ENCODE data around the gene SAMD1. TPM values are rescaled to one million over a fixed set of nuclear protein-coding genes. Genes with fewer than 3 reads are reported as not detected.

The SAMD1 gene
- total and polyA plus RNA-seq, 2 donors (not counting 1 experiment from before 2014, with no cell fraction given): 7.3 to 19.0 TPM

DNA sequence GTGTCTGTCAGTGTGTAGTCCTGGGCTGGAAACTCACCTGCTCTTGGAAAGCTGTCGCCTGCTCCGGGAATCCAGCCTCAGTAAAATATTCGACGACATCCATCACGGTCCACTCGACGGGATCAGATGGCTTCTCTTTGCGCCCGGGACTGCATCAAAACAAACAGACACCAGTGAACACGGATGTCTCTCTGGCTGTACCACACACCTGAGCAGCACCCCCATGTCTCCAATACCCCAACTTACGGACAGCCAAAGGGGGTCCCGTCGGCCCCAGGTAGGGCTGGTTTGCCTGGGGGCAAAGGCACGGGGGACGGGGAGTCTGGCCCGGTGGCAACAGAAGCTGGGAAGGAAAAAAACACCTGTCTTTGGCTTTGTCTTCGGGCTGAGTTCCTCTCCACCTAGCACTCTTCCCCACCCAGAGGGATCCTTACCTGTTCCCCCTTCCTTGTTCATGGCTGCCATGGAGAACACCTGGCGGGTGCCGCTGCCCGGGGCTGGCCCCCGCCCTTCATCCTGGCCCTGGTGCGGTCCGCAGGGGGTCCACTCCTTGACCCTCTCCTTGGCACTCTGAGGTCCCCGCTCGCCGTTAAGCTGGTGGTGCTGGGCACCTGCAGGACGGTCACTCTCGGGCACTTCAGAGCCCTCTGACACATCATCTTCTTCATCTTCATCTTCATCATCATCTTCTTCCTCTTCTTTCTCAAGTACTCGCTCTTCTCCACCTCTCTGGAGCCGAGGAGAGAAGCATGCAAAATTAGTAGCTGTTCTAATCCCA, 1.7 kb downstream of the SAMD1 start:
- H3K9ac ChIP-seq (ENCODE audit: insufficient read depth, low read length): peak overlapping the region; percentile 2
- H3K9me3 ChIP-seq (ENCODE audit: control insufficient read depth, insufficient read depth, low read depth, low read length): no peaks in the 10 kb centered on the region
- H4K20me1 ChIP-seq (ENCODE audit: control insufficient read depth, extremely low read depth, insufficient read depth, low read length): no peaks in the 10 kb centered on the region
- no peak overlapping the region for H3K27ac ChIP-seq (ENCODE audit: insufficient read depth, low read length)
- H3K4me1 ChIP-seq (ENCODE audit: control insufficient read depth, extremely low read depth, insufficient read depth, low read length): peaks cover 2% of the 10 kb centered on the region
- H2AFZ ChIP-seq (ENCODE audit: low read length): no peak overlapping the region
- no peaks in the 10 kb centered on the region for H3K79me2 ChIP-seq (ENCODE audit: control insufficient read depth, insufficient read depth, low read length)
- H3K36me3 ChIP-seq (ENCODE audit: control insufficient read depth, insufficient read depth, low read length): peaks cover 11% of the 10 kb centered on the region
- no peaks in the 10 kb centered on the region for H3K27me3 ChIP-seq (ENCODE audit: control insufficient read depth, insufficient read depth, low read length)
- peak overlapping the region; percentile 82 for H3K4me2 ChIP-seq (ENCODE audit: extremely low read depth, insufficient read depth, low read length)
- peak overlapping the region; percentile 35 to 61 (median 52) for H3K4me3 ChIP-seq (replicated peaks in 1 of 4; ENCODE audit: control extremely low read depth in 1 of 4, insufficient read depth in 1 of 4, low read depth in 3 of 4, low read length in 4 of 4)
- TF ChIP-seq EZH2 (IDR thresholded peaks at IDR 0.05; ENCODE audit: low read length, missing control alignments): no peak
- TF ChIP-seq, protein P1, sequence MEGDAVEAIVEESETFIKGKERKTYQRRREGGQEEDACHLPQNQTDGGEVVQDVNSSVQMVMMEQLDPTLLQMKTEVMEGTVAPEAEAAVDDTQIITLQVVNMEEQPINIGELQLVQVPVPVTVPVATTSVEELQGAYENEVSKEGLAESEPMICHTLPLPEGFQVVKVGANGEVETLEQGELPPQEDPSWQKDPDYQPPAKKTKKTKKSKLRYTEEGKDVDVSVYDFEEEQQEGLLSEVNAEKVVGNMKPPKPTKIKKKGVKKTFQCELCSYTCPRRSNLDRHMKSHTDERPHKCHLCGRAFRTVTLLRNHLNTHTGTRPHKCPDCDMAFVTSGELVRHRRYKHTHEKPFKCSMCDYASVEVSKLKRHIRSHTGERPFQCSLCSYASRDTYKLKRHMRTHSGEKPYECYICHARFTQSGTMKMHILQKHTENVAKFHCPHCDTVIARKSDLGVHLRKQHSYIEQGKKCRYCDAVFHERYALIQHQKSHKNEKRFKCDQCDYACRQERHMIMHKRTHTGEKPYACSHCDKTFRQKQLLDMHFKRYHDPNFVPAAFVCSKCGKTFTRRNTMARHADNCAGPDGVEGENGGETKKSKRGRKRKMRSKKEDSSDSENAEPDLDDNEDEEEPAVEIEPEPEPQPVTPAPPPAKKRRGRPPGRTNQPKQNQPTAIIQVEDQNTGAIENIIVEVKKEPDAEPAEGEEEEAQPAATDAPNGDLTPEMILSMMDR (conservative IDR thresholded peaks at IDR 0.05 in 1 of 2, IDR thresholded peaks at IDR 0.05 in 1 of 2; ENCODE audit: low read depth in 1 of 2, low read length in 2 of 2): no peak
- DNase-seq (ENCODE audit: low read depth in 2 of 2): no peak

GRCh38 chr19:14086098-14086497, 4.5 kb downstream of the SAMD1 start:
- no peak overlapping the region for H3K4me3 ChIP-seq (replicated peaks in 1 of 4; ENCODE audit: control extremely low read depth in 1 of 4, insufficient read depth in 1 of 4, low read depth in 3 of 4, low read length in 4 of 4)
- no peaks in the 10 kb centered on the region for H3K27me3 ChIP-seq (ENCODE audit: control insufficient read depth, insufficient read depth, low read length)
- no peak overlapping the region for H3K4me2 ChIP-seq (ENCODE audit: extremely low read depth, insufficient read depth, low read length)
- H3K9ac ChIP-seq (ENCODE audit: insufficient read depth, low read length): no peak overlapping the region
- H2AFZ ChIP-seq (ENCODE audit: low read length): no peak overlapping the region
- H3K27ac ChIP-seq (ENCODE audit: insufficient read depth, low read length): no peak overlapping the region
- H3K4me1 ChIP-seq (ENCODE audit: control insufficient read depth, extremely low read depth, insufficient read depth, low read length): no peaks in the 10 kb centered on the region
- H3K79me2 ChIP-seq (ENCODE audit: control insufficient read depth, insufficient read depth, low read length): no peaks in the 10 kb centered on the region
- peaks cover 9% of the 10 kb centered on the region for H3K36me3 ChIP-seq (ENCODE audit: control insufficient read depth, insufficient read depth, low read length)
- no peak for DNase-seq (ENCODE audit: low read depth in 2 of 2)
- no peaks in the 10 kb centered on the region for H3K9me3 ChIP-seq (ENCODE audit: control insufficient read depth, insufficient read depth, low read depth, low read length)
- TF ChIP-seq EZH2 (IDR thresholded peaks at IDR 0.05; ENCODE audit: low read length, missing control alignments): no peak
- TF ChIP-seq, protein P1 (conservative IDR thresholded peaks at IDR 0.05 in 1 of 2, IDR thresholded peaks at IDR 0.05 in 1 of 2; ENCODE audit: low read depth in 1 of 2, low read length in 2 of 2): no peak
- H4K20me1 ChIP-seq (ENCODE audit: control insufficient read depth, extremely low read depth, insufficient read depth, low read length): no peaks in the 10 kb centered on the region

GRCh38 chr19:14085309-14085995, 5.1 kb downstream of the SAMD1 start, which contains the start of gene C19orf67:
TSS of gene C19orf67 (minus strand) at chr19:14085783. CDS start at chr19:14085627, 156 bp downstream.
- no peak within 1 kb of the TSS for H3K4me2 ChIP-seq (ENCODE audit: extremely low read depth, insufficient read depth, low read length)
- no peak within 1 kb of the TSS for H2AFZ ChIP-seq (ENCODE audit: low read length)
- no peak within 1 kb of the TSS for H3K9ac ChIP-seq (ENCODE audit: insufficient read depth, low read length)
- no peak for TF ChIP-seq EZH2 (IDR thresholded peaks at IDR 0.05; ENCODE audit: low read length, missing control alignments)
- TF ChIP-seq, protein P1 (conservative IDR thresholded peaks at IDR 0.05 in 1 of 2, IDR thresholded peaks at IDR 0.05 in 1 of 2; ENCODE audit: low read depth in 1 of 2, low read length in 2 of 2): no peak
- H3K27me3 ChIP-seq (ENCODE audit: control insufficient read depth, insufficient read depth, low read length): no peaks in the 10 kb centered on the region
- no peak within 1 kb of the TSS for H3K4me3 ChIP-seq (replicated peaks in 1 of 4; ENCODE audit: control extremely low read depth in 1 of 4, insufficient read depth in 1 of 4, low read depth in 3 of 4, low read length in 4 of 4)
- H3K79me2 ChIP-seq (ENCODE audit: control insufficient read depth, insufficient read depth, low read length): no peaks in the 10 kb centered on the region
- no peaks in the 10 kb centered on the region for H3K4me1 ChIP-seq (ENCODE audit: control insufficient read depth, extremely low read depth, insufficient read depth, low read length)
- no peaks in the 10 kb centered on the region for H3K9me3 ChIP-seq (ENCODE audit: control insufficient read depth, insufficient read depth, low read depth, low read length)
- H3K27ac ChIP-seq (ENCODE audit: insufficient read depth, low read length): no peak within 1 kb of the TSS
- H4K20me1 ChIP-seq (ENCODE audit: control insufficient read depth, extremely low read depth, insufficient read depth, low read length): no peaks in the 10 kb centered on the region
- DNase-seq (ENCODE audit: low read depth in 2 of 2): no peak
- peaks cover 9% of the 10 kb centered on the region for H3K36me3 ChIP-seq (ENCODE audit: control insufficient read depth, insufficient read depth, low read length)
